NCI-H2196 (cell line): ENCODE measurements around the gene ICE2.
A peak's percentile ranks its signal among the peaks of the same experiment; 100 is the strongest.
"Not testable (repeated sequence)": the region's sequence is repeated elsewhere in the genome, so short reads cannot be mapped to it uniquely, and the experiment has no call there.

Experiments used
- DNase-seq: peaks from one replicate; lab custom pipeline; 2025; ENCODE audit not compliant: unreplicated experiment; lab: John Stamatoyannopoulos, UW

ICE2 gene

GRCh38 chr15:60410350-60410749 is 68.6 kb downstream of the ICE2 start:
- DNase-seq, result not testable (repeated sequence)

- no peak for DNase-seq
Measured at GRCh38 chr15:60408463-60408981, 70.4 kb downstream of the ICE2 start.

GRCh38 chr15:60407415-60407805 is 71.5 kb downstream of the ICE2 start:
- DNase-seq, result no peak

- DNase-seq, result no peak
Measured at GRCh38 chr15:60406513-60407414, 72.2 kb downstream of the ICE2 start.

GRCh38 chr15:60405399-60405798 is 73.5 kb downstream of the ICE2 start:
- no peak for DNase-seq

GRCh38 chr15:60404351-60404750 is 74.6 kb downstream of the ICE2 start:
- not testable (repeated sequence) for DNase-seq

- DNase-seq, result no peak
Measured at GRCh38 chr15:60400944-60401343, 78.0 kb downstream of the ICE2 start.

GRCh38 chr15:60399931-60400330 is 79.0 kb downstream of the ICE2 start:
- no peak for DNase-seq

GRCh38 chr15:60399246-60399915 is 79.6 kb downstream of the ICE2 start:
- no peak for DNase-seq

GRCh38 chr15:60397772-60398445 is 81.0 kb downstream of the ICE2 start, which contains the start of gene ANXA2:
TSS of gene ANXA2 (minus strand) at chr15:60397986. CDS start at chr15:60386075, 11,911 bp downstream.
- DNase-seq, result no peak

GRCh38 chr15:60396958-60397771 is 81.8 kb downstream of the ICE2 start:
- DNase-seq, result no peak

- no peak for DNase-seq
Measured at GRCh38 chr15:60396560-60396957, 82.4 kb downstream of the ICE2 start.

GRCh38 chr15:60396100-60396499 is 82.8 kb downstream of the ICE2 start:
- no peak for DNase-seq

GRCh38 chr15:60395276-60396011 is 83.5 kb downstream of the ICE2 start:
- no peak for DNase-seq

- DNase-seq, result no peak
Measured at GRCh38 chr15:60394689-60395097, 84.2 kb downstream of the ICE2 start.

- DNase-seq, result peak; percentile 71
Measured at GRCh38 chr15:60392986-60393790, 85.8 kb downstream of the ICE2 start.

- peak; percentile 52 for DNase-seq
Measured at GRCh38 chr15:60392601-60392985, 86.3 kb downstream of the ICE2 start.

- DNase-seq, result no peak
Measured at GRCh38 chr15:60391722-60392315, 87.1 kb downstream of the ICE2 start.
